Lung (tissue), 12 donors: ENCODE measurements around the gene MAN2A1. TPM values are rescaled to one million over a fixed set of nuclear protein-coding genes. Genes with fewer than 3 reads are reported as not detected.

Source experiments
- ATAC-seq: fragments of 200-7000 bp; cut with Tn5 transposase; one replicate; pipeline ENCODE4 v1.9.1; 2020; ENCODE audit warnings: moderate number of reproducible peaks; ENCODE audit not compliant: insufficient read depth, low FRiP score
- DNase-seq, 3 donors: peaks; one replicate each; pipeline ENCODE4 v3.0.0-alpha.2; 2013 to 2017
- H3K27ac ChIP-seq, 2 donors: one replicate each; pipeline ENCODE4 v1.5.1; 2013; ENCODE audit warnings: mild to moderate bottlenecking in 2 of 2, moderate library complexity in 2 of 2, control low read depth in 1 of 2, inconsistent platforms in 1 of 2, low read depth in 1 of 2, low read length in 1 of 2
- H3K27me3 ChIP-seq, 3 donors: one replicate each; pipeline ENCODE4 v1.5.1; 2013; ENCODE audit warnings: low read length in 2 of 3; ENCODE audit not compliant: control insufficient read depth in 3 of 3, insufficient read depth in 3 of 3
- H3K36me3 ChIP-seq, 4 donors: one replicate each; pipeline ENCODE4 v1.5.1; 2013; ENCODE audit warnings: low read length in 4 of 4, mild to moderate bottlenecking in 1 of 4, moderate library complexity in 1 of 4; ENCODE audit not compliant: control insufficient read depth in 4 of 4, insufficient read depth in 4 of 4
- H3K4me1 ChIP-seq, 5 donors: one replicate each; pipeline ENCODE4 v1.5.1; 2013; ENCODE audit warnings: low read length in 5 of 5, mild to moderate bottlenecking in 2 of 5, moderate library complexity in 1 of 5; ENCODE audit not compliant: control insufficient read depth in 5 of 5, insufficient read depth in 5 of 5
- H3K4me3 ChIP-seq: one replicate; pipeline ENCODE4 v1.5.1; 2013; ENCODE audit warnings: mild to moderate bottlenecking, control low read depth, moderate library complexity
- H3K9ac ChIP-seq, 2 donors: one replicate each; pipeline ENCODE4 v1.5.1; 2013; ENCODE audit warnings: low read length in 2 of 2, control low read depth in 1 of 2; ENCODE audit not compliant: insufficient read depth in 1 of 2
- H3K9me3 ChIP-seq, 4 donors: one replicate each; pipeline ENCODE4 v1.5.1; 2013; ENCODE audit warnings: low read length in 3 of 4, mild to moderate bottlenecking in 1 of 4, moderate library complexity in 1 of 4; ENCODE audit not compliant: control insufficient read depth in 4 of 4, insufficient read depth in 3 of 4
- WGBS, 2 donors: extraction: QIAGEN DNeasy Blood & Tissue Kit; methylation state at CpG; one replicate each; pipeline ENCODE4 v1.1.7; 2013; 5-methylcytosine and 5-hydroxymethylcytosine counted together
- polyA plus RNA-seq, 2 donors: library from polyadenylated mRNA; stranded (reverse); fragments of 200-250 nt; gene quantifications; one replicate each; pipeline ENCODE4 v1.2.1, GENCODE V29; 2013
- total RNA-seq, 2 donors: library from RNA; depleted of rRNA in 1 of 2; stranded (reverse); fragments of >200 nt in 1 of 2; gene quantifications; one replicate each; pipeline ENCODE4 v1.2.1, GENCODE V29; 2014 to 2021
- TF ChIP-seq, protein P1 (sequence below): IDR thresholded peaks from 2 replicates; pipeline ENCODE4 v1.5.1; 2012; ENCODE audit warnings: mild to moderate bottlenecking; ENCODE audit errors: control extremely low read depth, extremely low read depth
- donor health status: control.
- donor health status: control.
- donor health status: Bipolar disorder and iron deficiency.
- donor health status: healthy.
- donor health status: DM: yes; HTN: yes; CAD: no.

MAN2A1 gene
- total and polyA plus RNA-seq, 4 donors, result 7.8 to 65.1 (median 25.3) TPM

DNA sequence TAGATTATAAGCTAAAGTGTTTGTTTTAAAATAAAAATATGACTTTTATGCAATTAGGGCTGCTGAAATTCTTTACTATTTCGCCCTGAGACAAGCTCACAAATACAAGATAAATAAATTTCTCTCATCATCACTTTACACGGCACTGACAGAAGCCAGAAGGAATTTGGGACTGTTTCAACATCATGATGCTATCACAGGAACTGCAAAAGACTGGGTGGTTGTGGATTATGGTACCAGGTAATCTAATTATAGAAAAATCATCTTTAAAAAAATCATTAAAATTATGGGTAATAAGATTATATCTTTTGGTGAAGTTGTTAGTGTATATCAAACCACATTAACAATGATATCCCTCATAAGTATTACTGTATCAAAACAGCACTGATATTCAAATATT lies 95.0 kb downstream of the MAN2A1 start:
- H3K9me3 ChIP-seq, result no peaks in the 10 kb centered on the region
- no peak overlapping the region for H3K27ac ChIP-seq
- peaks cover 0 to 4% (median 1%) of the 10 kb centered on the region in 4 donors for H3K36me3 ChIP-seq
- peak in 1 of 3 donors; percentile 14 for DNase-seq
- 83 to 88% methylated on average over 2 of the region's 2 CpGs for WGBS, 2 donors
- no peak overlapping the region for H3K9ac ChIP-seq
- peaks cover 0 to 10% (median 0%) of the 10 kb centered on the region in 5 donors for H3K4me1 ChIP-seq
- no peak for ATAC-seq
- TF ChIP-seq, protein P1, sequence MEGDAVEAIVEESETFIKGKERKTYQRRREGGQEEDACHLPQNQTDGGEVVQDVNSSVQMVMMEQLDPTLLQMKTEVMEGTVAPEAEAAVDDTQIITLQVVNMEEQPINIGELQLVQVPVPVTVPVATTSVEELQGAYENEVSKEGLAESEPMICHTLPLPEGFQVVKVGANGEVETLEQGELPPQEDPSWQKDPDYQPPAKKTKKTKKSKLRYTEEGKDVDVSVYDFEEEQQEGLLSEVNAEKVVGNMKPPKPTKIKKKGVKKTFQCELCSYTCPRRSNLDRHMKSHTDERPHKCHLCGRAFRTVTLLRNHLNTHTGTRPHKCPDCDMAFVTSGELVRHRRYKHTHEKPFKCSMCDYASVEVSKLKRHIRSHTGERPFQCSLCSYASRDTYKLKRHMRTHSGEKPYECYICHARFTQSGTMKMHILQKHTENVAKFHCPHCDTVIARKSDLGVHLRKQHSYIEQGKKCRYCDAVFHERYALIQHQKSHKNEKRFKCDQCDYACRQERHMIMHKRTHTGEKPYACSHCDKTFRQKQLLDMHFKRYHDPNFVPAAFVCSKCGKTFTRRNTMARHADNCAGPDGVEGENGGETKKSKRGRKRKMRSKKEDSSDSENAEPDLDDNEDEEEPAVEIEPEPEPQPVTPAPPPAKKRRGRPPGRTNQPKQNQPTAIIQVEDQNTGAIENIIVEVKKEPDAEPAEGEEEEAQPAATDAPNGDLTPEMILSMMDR, result no peak
- H3K27me3 ChIP-seq, result no peaks in the 10 kb centered on the region
- H3K4me3 ChIP-seq, result no peak overlapping the region

DNA sequence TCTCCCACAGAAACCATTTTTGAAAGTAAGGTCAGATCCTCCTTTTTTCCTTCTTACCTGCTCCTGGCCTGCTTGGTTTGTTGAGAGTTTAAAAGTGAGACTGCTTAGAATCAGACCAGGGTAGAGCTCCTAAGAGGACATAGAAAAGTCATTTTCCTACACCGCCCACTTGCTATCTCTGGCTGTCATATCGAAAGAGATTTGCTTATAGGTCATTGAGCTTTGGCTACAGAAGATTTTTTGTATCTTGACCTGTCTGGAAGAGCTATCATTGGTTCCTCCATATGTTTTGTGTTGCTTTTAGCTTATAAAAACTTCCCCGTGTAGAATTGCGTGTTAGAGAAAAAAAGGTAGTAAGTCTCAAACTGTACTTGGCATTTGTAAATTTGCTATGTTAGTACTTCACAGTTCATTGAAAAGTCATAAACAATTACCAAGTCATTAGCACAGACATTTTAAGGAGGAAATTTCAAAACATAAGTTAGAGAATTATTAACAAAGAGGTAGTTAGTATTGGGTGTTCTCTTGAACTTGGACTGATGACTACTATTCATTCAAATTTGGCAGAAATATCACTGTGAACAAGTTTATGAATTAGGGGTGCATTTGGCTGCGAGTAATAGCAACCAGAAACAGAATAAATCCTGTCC lies 96.6 kb downstream of the MAN2A1 start:
- DNase-seq (peak in 2 of 3 donors; percentile 85 to 88), ATAC-seq (no peak)
- no peak overlapping the region for H3K27ac ChIP-seq
- peaks cover 0 to 10% (median 0%) of the 10 kb centered on the region in 5 donors for H3K4me1 ChIP-seq
- TF ChIP-seq, protein P1, result no peak
- H3K36me3 ChIP-seq, result peaks cover 0 to 4% (median 2%) of the 10 kb centered on the region in 4 donors
- no peaks in the 10 kb centered on the region for H3K27me3 ChIP-seq
- no peak overlapping the region for H3K4me3 ChIP-seq
- H3K9me3 ChIP-seq, result no peaks in the 10 kb centered on the region
- no peak overlapping the region for H3K9ac ChIP-seq
- WGBS, 2 donors, result 80 to 87% methylated on average over 5 of the region's 5 CpGs

DNA sequence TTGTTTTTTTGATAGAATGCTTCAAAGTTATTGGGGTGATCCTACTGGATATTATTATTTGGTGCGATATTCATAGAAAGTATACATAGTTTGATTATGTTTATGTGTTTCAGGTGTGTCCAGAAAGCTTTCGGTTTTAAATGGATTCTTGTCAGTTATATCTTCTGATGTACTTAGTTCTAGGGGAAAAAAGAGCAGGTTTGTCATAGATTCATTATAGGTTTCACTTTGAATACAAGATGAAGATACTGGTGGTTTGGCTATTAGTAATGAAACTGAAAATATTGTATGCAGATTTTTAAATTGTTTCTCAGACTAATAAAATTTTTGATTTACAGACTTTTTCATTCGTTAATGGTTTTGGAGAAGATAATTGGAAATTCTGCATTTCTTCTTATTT lies 98.9 kb downstream of the MAN2A1 start:
- no peak for DNase-seq
- ATAC-seq, result no peak
- WGBS, 2 donors, result 88 to 96% methylated on average over 3 of the region's 3 CpGs

More for the DNA sequence above, 98.9 kb downstream of the MAN2A1 start:
- no peaks in the 10 kb centered on the region for H3K27me3 ChIP-seq
- peaks cover 0 to 10% (median 0%) of the 10 kb centered on the region in 5 donors for H3K4me1 ChIP-seq
- TF ChIP-seq, protein P1, result no peak
- no peak overlapping the region for H3K27ac ChIP-seq
- H3K9me3 ChIP-seq, result no peaks in the 10 kb centered on the region
- H3K4me3 ChIP-seq, result no peak overlapping the region
- no peak overlapping the region for H3K9ac ChIP-seq
- peaks cover 2 to 18% (median 2%) of the 10 kb centered on the region in 4 donors for H3K36me3 ChIP-seq
